ENCODE results near the gene PYGB.

The PYGB gene

DNA sequence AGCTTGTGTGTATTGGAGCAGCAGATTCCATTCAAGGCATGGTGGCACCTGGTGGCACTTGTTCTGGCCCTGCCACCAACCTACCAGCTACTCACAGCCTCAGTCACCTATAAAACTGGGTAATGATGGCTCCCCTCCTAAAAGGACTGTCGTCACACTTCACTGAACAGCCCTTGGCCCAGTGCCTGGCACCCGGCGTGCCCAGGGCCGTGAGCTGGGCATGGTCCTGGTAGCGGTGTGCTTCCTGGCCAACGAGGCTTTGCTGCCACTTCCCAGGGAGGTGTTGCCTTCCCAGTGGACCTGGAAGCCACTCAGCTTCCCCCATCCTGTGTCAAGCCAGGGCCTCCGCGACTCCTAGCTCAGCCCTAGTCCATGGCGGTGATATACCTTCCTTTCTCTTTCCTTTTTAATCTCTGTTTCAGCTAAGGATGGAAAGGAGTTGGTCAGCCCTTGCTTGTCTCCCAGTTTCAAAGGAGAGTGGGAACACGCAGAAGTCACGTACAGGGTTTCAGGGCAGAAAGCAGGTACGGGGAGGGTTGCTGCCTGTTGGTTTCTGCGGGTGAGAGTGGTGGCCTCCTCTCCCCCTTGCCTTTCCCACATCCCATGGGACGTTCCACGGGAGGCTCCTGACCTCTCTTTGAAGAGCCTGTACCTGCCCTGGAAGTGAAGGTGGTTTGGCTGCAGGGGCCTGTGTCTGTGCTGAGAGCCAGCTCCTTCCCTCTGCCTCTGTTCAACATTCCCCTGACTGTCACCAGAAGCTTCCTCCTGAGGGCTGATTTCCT lies 26.9 kb upstream of the PYGB start:
- H3K27ac ChIP-seq = no peak overlapping the region
- TF ChIP-seq, protein P1, sequence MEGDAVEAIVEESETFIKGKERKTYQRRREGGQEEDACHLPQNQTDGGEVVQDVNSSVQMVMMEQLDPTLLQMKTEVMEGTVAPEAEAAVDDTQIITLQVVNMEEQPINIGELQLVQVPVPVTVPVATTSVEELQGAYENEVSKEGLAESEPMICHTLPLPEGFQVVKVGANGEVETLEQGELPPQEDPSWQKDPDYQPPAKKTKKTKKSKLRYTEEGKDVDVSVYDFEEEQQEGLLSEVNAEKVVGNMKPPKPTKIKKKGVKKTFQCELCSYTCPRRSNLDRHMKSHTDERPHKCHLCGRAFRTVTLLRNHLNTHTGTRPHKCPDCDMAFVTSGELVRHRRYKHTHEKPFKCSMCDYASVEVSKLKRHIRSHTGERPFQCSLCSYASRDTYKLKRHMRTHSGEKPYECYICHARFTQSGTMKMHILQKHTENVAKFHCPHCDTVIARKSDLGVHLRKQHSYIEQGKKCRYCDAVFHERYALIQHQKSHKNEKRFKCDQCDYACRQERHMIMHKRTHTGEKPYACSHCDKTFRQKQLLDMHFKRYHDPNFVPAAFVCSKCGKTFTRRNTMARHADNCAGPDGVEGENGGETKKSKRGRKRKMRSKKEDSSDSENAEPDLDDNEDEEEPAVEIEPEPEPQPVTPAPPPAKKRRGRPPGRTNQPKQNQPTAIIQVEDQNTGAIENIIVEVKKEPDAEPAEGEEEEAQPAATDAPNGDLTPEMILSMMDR (IDR thresholded peaks at IDR 0.05) = no peak
- TF ChIP-seq ZFX (IDR thresholded peaks at IDR 0.05; ENCODE audit: borderline replicate concordance) = no peak

DNA sequence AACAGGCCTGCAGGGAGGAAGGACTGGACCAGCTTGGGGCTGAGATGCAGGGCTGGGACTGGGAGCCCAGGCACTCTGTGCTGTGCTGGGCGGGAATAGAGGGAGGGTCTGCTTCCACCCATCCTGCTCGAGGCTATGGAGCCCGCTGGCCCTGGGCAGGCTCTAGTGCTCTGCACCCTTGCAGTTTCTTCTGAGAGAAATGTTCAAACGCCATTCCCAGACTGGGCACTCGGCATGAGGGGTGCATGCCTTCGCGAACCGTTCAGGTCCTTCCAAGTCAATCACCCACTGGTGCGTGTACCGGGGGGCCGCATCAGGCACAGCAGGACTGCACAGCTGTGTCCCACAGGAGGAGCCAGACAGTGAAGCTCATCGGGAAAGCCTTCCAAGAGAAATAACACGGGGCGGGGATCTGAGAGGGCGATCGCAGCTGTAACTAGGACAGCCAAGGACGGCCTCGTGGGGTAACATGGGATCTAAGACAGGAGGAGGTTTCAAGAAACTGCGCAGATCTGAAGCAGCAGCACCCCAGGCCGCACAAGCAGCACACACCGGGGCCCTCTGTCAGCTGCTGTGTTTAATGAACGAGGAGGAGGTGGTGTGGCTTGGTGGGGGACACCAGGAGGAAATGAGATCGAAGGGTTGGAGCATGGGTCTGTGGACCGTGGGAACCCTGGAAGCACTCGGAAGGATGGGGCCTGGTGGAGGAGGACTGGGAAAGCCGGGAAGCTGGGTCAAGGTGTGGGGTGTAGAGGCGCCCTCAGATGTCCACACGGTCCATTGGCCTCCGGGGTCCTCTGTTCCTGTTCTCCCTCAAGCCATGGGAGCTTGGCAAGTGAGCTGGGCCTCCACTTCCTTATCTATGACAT lies 26.1 kb upstream of the PYGB start:
- no peak overlapping the region for H3K27ac ChIP-seq
- TF ChIP-seq ZFX (IDR thresholded peaks at IDR 0.05; ENCODE audit: borderline replicate concordance) = no peak
- TF ChIP-seq, protein P1 (IDR thresholded peaks at IDR 0.05) = no peak

DNA sequence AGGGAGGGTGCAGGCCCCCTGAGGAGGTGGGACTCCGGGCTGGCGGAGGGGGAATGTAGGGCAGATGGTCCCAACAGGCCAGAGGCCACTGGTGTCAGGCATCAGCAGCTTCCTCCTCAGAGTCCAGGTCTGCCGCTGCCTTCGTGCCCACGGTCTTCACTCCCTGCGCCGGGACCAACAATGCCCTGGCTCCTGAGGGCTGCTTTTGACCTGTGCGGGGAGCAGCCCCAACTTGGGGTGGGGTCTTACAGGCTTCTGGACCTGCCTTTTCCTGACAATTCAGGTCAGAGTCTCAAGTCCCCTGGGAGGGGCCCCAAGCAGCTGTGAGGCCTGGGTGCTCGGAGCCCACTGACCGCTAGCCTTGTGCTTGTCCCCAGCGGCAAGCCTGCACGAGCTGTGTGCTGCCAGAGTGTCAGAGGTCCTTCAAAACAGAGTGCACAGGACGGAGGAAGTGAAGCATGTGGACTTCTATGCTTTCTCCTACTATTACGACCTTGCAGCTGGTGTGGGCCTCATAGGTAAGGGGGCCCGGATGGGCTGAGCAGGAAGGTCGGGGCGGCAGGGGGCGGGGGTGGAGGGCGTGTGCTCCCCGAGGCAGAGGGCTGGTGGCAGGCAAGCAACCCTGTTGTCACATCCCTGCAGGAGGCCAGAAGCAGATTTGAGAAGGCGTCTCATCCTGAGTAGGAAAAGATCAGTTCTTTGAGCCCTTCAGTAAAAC lies 25.3 kb upstream of the PYGB start:
- H3K27ac ChIP-seq = no peak overlapping the region
- no peak for TF ChIP-seq ZFX (IDR thresholded peaks at IDR 0.05; ENCODE audit: borderline replicate concordance)
- TF ChIP-seq, protein P1 (IDR thresholded peaks at IDR 0.05) = no peak

DNA sequence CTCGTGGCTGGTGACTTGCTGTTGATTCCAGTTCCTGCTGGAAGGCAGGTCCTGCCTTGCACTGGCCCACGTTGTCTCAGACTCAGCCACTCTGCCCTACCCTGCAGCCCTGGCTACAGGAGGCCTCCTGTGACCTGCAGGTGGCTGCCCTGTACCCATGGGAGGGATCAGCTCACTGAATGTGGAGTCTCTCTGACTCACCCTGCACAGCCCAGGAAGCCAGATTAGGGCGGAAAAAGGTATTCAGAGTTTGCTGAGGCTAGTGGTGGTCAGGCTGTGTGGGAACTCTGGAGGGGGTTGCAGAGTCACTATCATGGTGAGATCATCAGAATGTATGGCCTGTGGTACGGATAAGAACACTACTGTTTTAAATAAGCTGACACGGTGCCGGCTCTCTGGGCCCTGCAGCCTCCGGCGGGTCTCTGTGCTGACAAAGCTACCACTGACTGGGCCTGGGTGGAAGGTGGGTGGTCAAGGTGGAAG lies 24.7 kb upstream of the PYGB start:
- no peak overlapping the region for H3K27ac ChIP-seq
- TF ChIP-seq ZFX (IDR thresholded peaks at IDR 0.05; ENCODE audit: borderline replicate concordance) = no peak
- TF ChIP-seq, protein P1 (IDR thresholded peaks at IDR 0.05) = no peak

DNA sequence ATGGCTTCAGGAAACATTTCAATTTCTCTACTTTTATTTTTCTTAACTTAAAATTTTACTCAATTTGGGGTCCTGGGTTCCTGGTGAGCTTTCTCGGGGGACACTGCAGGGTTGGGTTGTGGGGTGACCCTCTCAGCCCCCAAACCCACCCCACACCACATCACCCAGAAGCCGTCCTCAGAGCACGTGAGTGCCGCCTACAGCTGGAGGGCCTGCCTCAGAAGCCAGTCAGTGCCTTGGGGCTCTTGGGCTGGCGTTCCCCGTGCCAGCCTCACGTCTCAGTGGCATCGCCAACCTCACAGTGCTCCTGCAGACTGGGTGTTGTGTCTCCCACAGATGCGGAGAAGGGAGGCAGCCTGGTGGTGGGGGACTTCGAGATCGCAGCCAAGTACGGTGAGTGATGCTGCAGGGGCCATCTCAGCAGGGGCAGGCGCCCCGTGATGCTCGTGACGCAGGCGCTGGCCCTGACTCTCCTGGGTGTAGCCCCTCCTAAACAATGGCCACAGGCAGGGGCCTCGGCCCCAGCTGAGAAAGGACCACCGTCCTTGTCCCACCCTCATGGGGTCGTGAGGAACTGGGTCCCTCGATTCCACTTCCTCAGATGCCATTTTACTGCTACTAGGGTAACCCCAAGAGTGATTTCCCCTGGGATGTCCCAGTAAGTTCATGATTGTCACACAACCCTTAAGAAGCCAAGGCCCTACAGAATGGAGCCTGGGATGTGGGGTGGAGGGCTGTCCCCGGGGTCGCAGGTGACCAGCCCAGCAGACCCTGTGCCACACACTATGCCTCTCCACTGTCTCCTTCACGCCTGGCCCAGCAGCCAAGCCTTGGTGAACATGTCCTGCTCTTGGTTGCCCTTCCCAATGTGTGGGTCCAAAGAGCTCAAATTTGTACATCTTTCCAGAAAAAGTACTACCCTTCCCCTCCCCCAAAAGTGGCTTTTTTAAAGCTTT lies 23.8 kb upstream of the PYGB start:
- H3K27ac ChIP-seq = no peak overlapping the region

DNA sequence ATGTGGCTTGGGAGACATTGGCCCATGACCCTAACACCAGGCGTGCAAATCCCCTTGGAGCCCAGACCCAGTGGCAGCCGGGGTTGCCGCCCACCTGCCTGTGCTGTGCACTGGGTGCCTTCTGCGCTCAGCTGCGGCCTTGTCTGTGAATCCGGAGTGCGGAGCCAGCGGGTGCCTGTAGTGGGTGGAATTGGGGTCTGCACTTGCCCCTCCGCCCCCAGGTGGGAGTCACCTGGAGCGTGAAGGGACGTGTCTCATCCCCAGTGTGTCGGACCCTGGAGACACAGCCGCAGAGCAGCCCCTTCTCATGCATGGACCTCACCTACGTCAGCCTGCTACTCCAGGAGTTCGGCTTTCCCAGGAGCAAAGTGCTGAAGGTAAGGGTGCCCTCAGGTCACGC lies 22.9 kb upstream of the PYGB start:
- TF ChIP-seq ZFX (IDR thresholded peaks at IDR 0.05; ENCODE audit: borderline replicate concordance) = no peak
- TF ChIP-seq, protein P1 (IDR thresholded peaks at IDR 0.05) = no peak
- H3K27ac ChIP-seq = no peak overlapping the region

More for the DNA sequence above, 23.8 kb upstream of the PYGB start:
- TF ChIP-seq ZFX (IDR thresholded peaks at IDR 0.05; ENCODE audit: borderline replicate concordance) = no peak
- TF ChIP-seq, protein P1 (IDR thresholded peaks at IDR 0.05) = no peak

All from 22Rv1 (cell line).